HepG2 (cell line): ENCODE measurements around the gene TM4SF1. TPM values are rescaled to one million over a fixed set of nuclear protein-coding genes. Genes with fewer than 3 reads are reported as not detected.

ENCODE experiments used
- AHR ChIP-seq: IDR thresholded peaks from 2 replicates; pipeline ENCODE4 v1.6.1; 2018; ENCODE audit warnings: missing genetic modification reagents, missing compliant biosample characterization
- NKX3-1 ChIP-seq: sonication (generic); formaldehyde crosslinking; IDR thresholded peaks from 2 replicates; pipeline ENCODE4 v1.5.0; 2020; ENCODE audit warnings: missing genetic modification reagents
- TCF12 ChIP-seq, 2 experiments: fragments of 450-650 bp in 1 of 2; sonication (generic) in 1 of 2; formaldehyde crosslinking in 1 of 2; IDR thresholded peaks; 2 replicates each; pipeline versions ENCODE4 v1.6.1 to v1.8.0; 2017 to 2022; ENCODE audit warnings: antibody characterized with exemption in 1 of 2, mild to moderate bottlenecking in 1 of 2, missing genetic modification reagents in 1 of 2, moderate library complexity in 1 of 2
- ZFP41 ChIP-seq: sonication (generic); formaldehyde crosslinking; IDR thresholded peaks from 2 replicates; pipeline ENCODE4 v1.4.0; 2020; ENCODE audit warnings: mild to moderate bottlenecking, missing genetic modification reagents, borderline replicate concordance
- ZNF235 ChIP-seq: sonication (generic); formaldehyde crosslinking; IDR thresholded peaks from 2 replicates; pipeline ENCODE4 v1.8.1; 2023; ENCODE audit warnings: mild to moderate bottlenecking, missing genetic modification reagents, borderline replicate concordance
- ZNF446 ChIP-seq: sonication (generic); formaldehyde crosslinking; IDR thresholded peaks from 2 replicates; pipeline ENCODE4 v1.5.0; 2020; ENCODE audit warnings: mild to moderate bottlenecking, missing genetic modification reagents
- ZNF550 ChIP-seq: sonication (generic); formaldehyde crosslinking; IDR thresholded peaks from 2 replicates; pipeline ENCODE4 v1.4.0; 2020; ENCODE audit warnings: mild to moderate bottlenecking, missing genetic modification reagents, borderline replicate concordance
- ZNF564 ChIP-seq: sonication (generic); formaldehyde crosslinking; IDR thresholded peaks from 2 replicates; pipeline ENCODE4 v1.8.1; 2023; ENCODE audit warnings: mild to moderate bottlenecking, missing genetic modification reagents
- polyA plus RNA-seq, 8 experiments: library from polyadenylated mRNA; depleted of rRNA in 3 of 8; stranded (reverse) in 7 of 8; unstranded in 1 of 8; fragments of >200 nt; fragmentation: Illumina TruSeq in 4 of 8; extraction: Trizol in 4 of 8; gene quantifications; 2 replicates each; pipeline versions ENCODE4 v1.2.1 to v1.2.3, GENCODE V29; 2011 to 2016; ENCODE audit warnings: low read depth in 4 of 8, missing spikeins in 1 of 8, mixed read lengths in 1 of 8; ENCODE audit not compliant: insufficient read depth in 1 of 8
- total RNA-seq, 5 experiments: library from RNA; depleted of rRNA; stranded (reverse); fragments of >200 nt; fragmentation: Illumina TruSeq; extraction: Trizol; gene quantifications; 2 replicates each; pipeline ENCODE4 v1.2.3, GENCODE V29; 2016; ENCODE audit warnings: low read depth in 1 of 5
- TF ChIP-seq, protein P1 (sequence below): sonication (generic); formaldehyde crosslinking; IDR thresholded peaks from 2 replicates; pipeline ENCODE4 v1.4.0; 2020; ENCODE audit warnings: missing genetic modification reagents, mild to moderate bottlenecking, borderline replicate concordance
- TF ChIP-seq, protein P2 (sequence below): sonication (generic); formaldehyde crosslinking; IDR thresholded peaks from 2 replicates; pipeline ENCODE4 v1.5.0; 2020; ENCODE audit warnings: mild to moderate bottlenecking, missing genetic modification reagents, borderline replicate concordance
- TF ChIP-seq, protein P3 (sequence below): sonication (generic); formaldehyde crosslinking; IDR thresholded peaks from 2 replicates; pipeline ENCODE4 v1.4.0; 2020; ENCODE audit warnings: missing genetic modification reagents
- TF ChIP-seq, protein P4 (sequence below): sonication (generic); formaldehyde crosslinking; IDR thresholded peaks from 2 replicates; pipeline ENCODE4 v1.5.0; 2020; ENCODE audit warnings: missing genetic modification reagents, mild to moderate bottlenecking, borderline replicate concordance

Gene TM4SF1
- total and polyA plus RNA-seq, 2 of the 13 experiments (the other 11 are each of a cell fraction or from before 2014, with no cell fraction given): 431 to 1,359 TPM

DNA sequence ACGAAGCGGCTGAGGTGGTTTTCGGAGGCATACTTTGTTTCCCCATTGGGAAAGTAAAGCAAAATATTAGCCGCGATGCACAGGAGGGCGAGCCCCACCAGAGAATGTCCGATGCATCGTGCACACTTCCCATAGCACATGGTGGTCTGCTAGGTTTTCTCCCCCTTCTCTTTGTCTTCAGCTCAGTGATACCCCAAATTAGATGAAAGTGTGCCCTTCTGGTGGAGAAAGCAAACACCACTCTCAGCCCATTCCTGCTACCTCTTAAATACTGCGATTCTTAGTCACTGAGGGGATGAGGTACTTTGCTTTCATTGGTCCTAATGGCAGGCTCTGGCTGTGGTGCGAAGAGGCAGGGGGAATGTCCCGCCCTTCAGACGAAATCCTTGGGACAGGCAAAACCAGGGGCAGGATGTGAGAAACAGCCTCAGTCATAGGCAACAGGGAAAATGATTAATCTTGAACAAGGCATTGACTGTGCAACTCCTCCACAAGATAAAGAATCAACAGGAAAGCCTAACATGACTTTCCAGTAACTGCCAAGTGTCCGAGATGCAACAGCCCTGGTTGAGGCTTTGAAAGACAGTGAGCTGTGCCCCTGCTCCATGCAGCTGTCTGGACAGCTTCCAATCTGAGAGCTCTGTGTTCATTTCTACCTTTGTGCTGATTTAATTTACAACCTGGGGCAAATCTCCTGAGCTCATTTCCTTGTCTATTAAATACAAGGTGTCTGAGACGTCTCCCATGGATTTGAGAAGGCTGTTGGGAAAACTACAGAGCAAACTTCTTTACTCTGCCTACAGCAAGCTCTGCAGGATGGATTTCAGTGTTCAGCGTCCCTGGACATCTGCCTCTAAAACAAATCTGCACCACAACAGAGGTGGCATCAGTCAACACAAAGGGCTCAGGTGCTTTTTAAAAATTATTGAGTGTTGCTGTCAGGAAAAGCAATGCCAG, at the start of gene TM4SF1 (continued):
- TF ChIP-seq, protein P1, sequence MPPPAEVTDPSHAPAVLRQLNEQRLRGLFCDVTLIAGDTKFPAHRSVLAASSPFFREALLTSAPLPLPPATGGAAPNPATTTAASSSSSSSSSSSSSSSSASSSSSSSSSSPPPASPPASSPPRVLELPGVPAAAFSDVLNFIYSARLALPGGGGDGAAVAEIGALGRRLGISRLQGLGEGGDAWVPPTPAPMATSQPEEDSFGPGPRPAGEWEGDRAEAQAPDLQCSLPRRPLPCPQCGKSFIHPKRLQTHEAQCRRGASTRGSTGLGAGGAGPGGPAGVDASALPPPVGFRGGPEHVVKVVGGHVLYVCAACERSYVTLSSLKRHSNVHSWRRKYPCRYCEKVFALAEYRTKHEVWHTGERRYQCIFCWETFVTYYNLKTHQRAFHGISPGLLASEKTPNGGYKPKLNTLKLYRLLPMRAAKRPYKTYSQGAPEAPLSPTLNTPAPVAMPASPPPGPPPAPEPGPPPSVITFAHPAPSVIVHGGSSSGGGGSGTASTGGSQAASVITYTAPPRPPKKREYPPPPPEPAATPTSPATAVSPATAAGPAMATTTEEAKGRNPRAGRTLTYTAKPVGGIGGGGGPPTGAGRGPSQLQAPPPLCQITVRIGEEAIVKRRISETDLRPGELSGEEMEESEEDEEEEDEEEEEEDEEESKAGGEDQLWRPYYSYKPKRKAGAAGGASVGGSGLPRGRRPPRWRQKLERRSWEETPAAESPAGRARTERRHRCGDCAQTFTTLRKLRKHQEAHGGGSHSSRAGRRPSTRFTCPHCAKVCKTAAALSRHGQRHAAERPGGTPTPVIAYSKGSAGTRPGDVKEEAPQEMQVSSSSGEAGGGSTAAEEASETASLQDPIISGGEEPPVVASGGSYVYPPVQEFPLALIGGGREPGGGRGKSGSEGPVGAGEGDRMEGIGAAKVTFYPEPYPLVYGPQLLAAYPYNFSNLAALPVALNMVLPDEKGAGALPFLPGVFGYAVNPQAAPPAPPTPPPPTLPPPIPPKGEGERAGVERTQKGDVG (CRISPR knock-in tag): 0 out of 2 replicates have a peak, but pooled peaks have one; percentile 67
- no peak for TF ChIP-seq AHR (CRISPR knock-in tag)
- TF ChIP-seq ZFP41 (CRISPR knock-in tag): no peak
- TF ChIP-seq TCF12 (IDR thresholded peaks at IDR 0.05): no peak
- TF ChIP-seq TCF12 (CRISPR knock-in tag; IDR thresholded peaks at IDR 0.05): no peak
- TF ChIP-seq, protein P2, sequence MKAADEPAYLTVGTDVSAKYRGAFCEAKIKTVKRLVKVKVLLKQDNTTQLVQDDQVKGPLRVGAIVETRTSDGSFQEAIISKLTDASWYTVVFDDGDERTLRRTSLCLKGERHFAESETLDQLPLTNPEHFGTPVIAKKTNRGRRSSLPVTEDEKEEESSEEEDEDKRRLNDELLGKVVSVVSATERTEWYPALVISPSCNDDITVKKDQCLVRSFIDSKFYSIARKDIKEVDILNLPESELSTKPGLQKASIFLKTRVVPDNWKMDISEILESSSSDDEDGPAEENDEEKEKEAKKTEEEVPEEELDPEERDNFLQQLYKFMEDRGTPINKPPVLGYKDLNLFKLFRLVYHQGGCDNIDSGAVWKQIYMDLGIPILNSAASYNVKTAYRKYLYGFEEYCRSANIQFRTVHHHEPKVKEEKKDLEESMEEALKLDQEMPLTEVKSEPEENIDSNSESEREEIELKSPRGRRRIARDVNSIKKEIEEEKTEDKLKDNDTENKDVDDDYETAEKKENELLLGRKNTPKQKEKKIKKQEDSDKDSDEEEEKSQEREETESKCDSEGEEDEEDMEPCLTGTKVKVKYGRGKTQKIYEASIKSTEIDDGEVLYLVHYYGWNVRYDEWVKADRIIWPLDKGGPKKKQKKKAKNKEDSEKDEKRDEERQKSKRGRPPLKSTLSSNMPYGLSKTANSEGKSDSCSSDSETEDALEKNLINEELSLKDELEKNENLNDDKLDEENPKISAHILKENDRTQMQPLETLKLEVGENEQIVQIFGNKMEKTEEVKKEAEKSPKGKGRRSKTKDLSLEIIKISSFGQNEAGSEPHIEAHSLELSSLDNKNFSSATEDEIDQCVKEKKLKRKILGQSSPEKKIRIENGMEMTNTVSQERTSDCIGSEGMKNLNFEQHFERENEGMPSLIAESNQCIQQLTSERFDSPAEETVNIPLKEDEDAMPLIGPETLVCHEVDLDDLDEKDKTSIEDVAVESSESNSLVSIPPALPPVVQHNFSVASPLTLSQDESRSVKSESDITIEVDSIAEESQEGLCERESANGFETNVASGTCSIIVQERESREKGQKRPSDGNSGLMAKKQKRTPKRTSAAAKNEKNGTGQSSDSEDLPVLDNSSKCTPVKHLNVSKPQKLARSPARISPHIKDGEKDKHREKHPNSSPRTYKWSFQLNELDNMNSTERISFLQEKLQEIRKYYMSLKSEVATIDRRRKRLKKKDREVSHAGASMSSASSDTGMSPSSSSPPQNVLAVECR: peak; percentile 56; the same call in 1 of the 2 replicates
- TF ChIP-seq ZNF564 (CRISPR knock-in tag): no peak
- TF ChIP-seq, protein P3, sequence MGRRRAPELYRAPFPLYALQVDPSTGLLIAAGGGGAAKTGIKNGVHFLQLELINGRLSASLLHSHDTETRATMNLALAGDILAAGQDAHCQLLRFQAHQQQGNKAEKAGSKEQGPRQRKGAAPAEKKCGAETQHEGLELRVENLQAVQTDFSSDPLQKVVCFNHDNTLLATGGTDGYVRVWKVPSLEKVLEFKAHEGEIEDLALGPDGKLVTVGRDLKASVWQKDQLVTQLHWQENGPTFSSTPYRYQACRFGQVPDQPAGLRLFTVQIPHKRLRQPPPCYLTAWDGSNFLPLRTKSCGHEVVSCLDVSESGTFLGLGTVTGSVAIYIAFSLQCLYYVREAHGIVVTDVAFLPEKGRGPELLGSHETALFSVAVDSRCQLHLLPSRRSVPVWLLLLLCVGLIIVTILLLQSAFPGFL (CRISPR knock-in tag): no peak
- no peak for TF ChIP-seq ZNF550
- peak; percentile 54; the same call in 1 of the 2 replicates for TF ChIP-seq ZNF446 (CRISPR knock-in tag)
- no peak for TF ChIP-seq ZNF235 (CRISPR knock-in tag)
- TF ChIP-seq, protein P4, sequence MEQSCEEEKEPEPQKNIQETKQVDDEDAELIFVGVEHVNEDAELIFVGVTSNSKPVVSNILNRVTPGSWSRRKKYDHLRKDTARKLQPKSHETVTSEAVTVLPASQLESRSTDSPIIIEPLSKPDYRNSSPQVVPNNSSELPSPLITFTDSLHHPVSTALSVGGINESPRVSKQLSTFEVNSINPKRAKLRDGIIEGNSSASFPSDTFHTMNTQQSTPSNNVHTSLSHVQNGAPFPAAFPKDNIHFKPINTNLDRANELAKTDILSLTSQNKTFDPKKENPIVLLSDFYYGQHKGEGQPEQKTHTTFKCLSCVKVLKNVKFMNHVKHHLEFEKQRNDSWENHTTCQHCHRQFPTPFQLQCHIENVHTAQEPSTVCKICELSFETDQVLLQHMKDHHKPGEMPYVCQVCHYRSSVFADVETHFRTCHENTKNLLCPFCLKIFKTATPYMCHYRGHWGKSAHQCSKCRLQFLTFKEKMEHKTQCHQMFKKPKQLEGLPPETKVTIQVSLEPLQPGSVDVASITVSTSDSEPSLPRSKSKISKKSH (CRISPR knock-in tag): no peak
- TF ChIP-seq NKX3-1 (CRISPR knock-in tag): peak; percentile 68; the same call in 1 of the 2 replicates
